PC-9 (cell line): ENCODE measurements around the gene TCP11.

ENCODE experiments used
- EZH2 ChIP-seq: fragments of 200-600 bp; sonication (generic); IDR thresholded peaks from 2 replicates; pipeline ENCODE4 v1.8.0; 2017; ENCODE audit warnings: antibody characterized with exemption, low read depth
- TF ChIP-seq, protein P1 (sequence below): fragments of 200-600 bp; sonication (generic); conservative IDR thresholded peaks from 2 replicates; pipeline ENCODE4 v1.6.1; 2017; ENCODE audit warnings: mixed run types, antibody characterized with exemption, mild to moderate bottlenecking, moderate library complexity

DNA sequence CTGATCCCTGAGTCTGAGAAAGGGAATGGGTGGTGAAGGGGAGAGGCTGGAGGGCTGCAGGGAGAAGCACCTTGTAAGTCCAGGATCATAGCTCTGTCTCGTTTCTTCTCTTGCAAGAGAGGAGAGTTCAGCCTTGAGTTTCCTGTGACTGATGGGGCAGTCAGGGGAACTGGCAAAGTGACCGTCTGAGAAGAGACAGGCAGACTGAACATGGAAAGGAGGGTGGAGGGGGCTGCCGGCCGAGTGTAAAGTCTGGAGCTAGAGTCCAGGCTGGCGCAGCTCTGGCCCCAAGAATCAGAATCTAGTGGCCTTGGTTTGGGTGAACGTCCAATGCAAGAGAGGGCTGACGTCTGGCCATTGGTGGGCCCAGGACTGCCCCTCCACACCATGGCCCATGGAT, 72.5 kb downstream of the TCP11 start:
- TF ChIP-seq EZH2, result no peak
- TF ChIP-seq, protein P1, sequence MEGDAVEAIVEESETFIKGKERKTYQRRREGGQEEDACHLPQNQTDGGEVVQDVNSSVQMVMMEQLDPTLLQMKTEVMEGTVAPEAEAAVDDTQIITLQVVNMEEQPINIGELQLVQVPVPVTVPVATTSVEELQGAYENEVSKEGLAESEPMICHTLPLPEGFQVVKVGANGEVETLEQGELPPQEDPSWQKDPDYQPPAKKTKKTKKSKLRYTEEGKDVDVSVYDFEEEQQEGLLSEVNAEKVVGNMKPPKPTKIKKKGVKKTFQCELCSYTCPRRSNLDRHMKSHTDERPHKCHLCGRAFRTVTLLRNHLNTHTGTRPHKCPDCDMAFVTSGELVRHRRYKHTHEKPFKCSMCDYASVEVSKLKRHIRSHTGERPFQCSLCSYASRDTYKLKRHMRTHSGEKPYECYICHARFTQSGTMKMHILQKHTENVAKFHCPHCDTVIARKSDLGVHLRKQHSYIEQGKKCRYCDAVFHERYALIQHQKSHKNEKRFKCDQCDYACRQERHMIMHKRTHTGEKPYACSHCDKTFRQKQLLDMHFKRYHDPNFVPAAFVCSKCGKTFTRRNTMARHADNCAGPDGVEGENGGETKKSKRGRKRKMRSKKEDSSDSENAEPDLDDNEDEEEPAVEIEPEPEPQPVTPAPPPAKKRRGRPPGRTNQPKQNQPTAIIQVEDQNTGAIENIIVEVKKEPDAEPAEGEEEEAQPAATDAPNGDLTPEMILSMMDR, result no peak
